T-helper 17 cell (primary cell): ENCODE data around the gene FBXW7. TPM values are rescaled to one million over a fixed set of nuclear protein-coding genes. Genes with fewer than 3 reads are reported as not detected.

ENCODE experiments used
- ATAC-seq: fragments of 150-1000 bp; cut with Tn5 transposase; 2 replicates; pipeline ENCODE4 v1.10.0; 2021; ENCODE audit warnings: mild to moderate bottlenecking, moderate library complexity
- DNase-seq, 3 donors: peaks; one replicate each; pipeline versions ENCODE4 v3.0.0 to v3.0.0-alpha.2; 2020 to 2021
- H3K9me3 ChIP-seq: one replicate; pipeline ENCODE4 v1.7.0; 2013; ENCODE audit warnings: low read length, mild to moderate bottlenecking; ENCODE audit not compliant: control insufficient read depth, poor library complexity, severe bottlenecking
- H3K27ac Mint-ChIP-seq: one replicate; pipeline ENCODE4 v1.8.0; 2022; ENCODE audit warnings: mild to moderate bottlenecking, moderate library complexity, mixed read lengths
- H3K27me3 Mint-ChIP-seq: one replicate; pipeline ENCODE4 v1.8.0; 2022; ENCODE audit warnings: mixed read lengths
- H3K36me3 Mint-ChIP-seq: one replicate; pipeline ENCODE4 v1.8.0; 2022; ENCODE audit warnings: low read depth, mixed read lengths
- H3K4me1 Mint-ChIP-seq: one replicate; pipeline ENCODE4 v1.8.0; 2022; ENCODE audit warnings: mild to moderate bottlenecking, mixed read lengths
- H3K4me3 Mint-ChIP-seq: one replicate; pipeline ENCODE4 v1.8.0; 2022; ENCODE audit warnings: mild to moderate bottlenecking, moderate library complexity, mixed read lengths
- total RNA-seq, 4 donors: library from RNA in 2 of 4; stranded (reverse) in 2 of 4; gene quantifications; one replicate each; pipeline ENCODE4 v1.2.3 and lab custom pipeline; 2022 to 2026

Gene FBXW7
- total RNA-seq, 2 donors from 2014 or later, result 102 to 125 TPM

DNA sequence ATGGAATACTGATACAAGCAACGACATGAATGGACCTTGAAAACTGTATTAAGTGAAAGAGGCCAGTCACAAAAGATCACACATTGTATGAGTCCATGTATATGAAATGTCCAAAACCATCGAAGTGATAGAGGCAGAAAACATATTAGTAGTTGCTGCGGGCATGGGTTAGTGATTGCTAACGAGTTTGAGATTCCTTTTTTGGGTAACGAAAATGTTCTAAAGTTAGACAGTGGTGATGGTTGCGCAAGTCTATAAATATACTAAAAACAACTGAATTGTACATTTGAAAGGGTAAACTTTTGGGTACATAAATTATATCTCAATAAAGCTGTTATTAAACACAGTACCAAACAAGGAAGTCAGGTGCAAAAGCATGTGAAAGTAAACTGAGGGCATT lies 234.5 kb downstream of the FBXW7 start:
- Mint-ChIP-seq H3K27me3 (peaks cover 12% of the 10 kb centered on the region), H3K4me3 (no peak overlapping the region), H3K4me1 (peaks cover 3% of the 10 kb centered on the region), H3K36me3 (peaks cover 2% of the 10 kb centered on the region), H3K27ac (no peak overlapping the region)
- ATAC-seq (no peak), DNase-seq (no peak)
- no peaks in the 10 kb centered on the region for H3K9me3 ChIP-seq

DNA sequence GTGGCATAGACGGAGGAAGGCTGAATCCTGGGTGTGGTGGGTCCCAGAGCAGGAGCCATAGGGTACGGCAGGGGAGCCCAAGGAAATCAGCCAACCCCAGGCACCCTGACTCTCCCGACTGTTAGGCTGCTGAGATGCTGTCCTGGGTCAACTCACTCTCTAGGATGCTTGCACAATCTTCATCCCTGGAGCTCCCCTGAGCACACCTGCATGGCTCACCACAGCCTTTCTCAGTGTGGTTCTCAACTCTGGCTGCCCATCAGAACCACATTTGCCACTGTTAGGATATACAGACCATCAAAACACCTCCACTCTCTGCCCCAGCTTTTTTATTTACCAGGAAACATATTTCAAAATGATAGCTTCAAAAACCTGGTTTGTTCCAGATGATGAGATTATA lies 236.3 kb downstream of the FBXW7 start:
- ATAC-seq (no peak), DNase-seq (no peak)
- Mint-ChIP-seq H3K27ac (no peak overlapping the region), H3K4me1 (peaks cover 3% of the 10 kb centered on the region), H3K36me3 (peaks cover 2% of the 10 kb centered on the region), H3K27me3 (peaks cover 7% of the 10 kb centered on the region), H3K4me3 (no peak overlapping the region)
- no peaks in the 10 kb centered on the region for H3K9me3 ChIP-seq

DNA sequence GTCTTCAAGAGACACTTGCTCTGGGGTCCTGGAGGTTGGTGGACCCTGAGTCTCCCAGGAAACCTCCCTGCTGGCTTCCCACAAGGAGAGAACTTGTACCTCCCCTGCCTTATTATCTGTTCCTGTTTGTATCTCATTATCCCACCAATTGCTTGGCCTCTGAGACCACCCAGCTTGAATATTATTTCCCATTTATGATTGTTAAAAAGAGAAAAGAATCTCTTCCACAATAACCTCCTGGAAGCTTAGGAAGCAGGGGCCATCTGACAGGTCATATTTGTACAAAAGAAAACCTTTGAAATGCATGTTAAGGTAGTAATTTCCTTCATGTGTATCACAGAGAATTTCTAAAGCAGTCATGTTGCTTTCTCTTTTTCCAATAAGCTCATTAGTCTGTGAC lies 239.5 kb downstream of the FBXW7 start:
- peaks cover 2% of the 10 kb centered on the region for H3K36me3 Mint-ChIP-seq
- DNase-seq (no peak), ATAC-seq (no peak)
- no peak overlapping the region for H3K27ac Mint-ChIP-seq
- no peak overlapping the region for H3K4me3 Mint-ChIP-seq
- no peaks in the 10 kb centered on the region for H3K9me3 ChIP-seq
- peaks cover 7% of the 10 kb centered on the region for H3K27me3 Mint-ChIP-seq
- peaks cover 3% of the 10 kb centered on the region for H3K4me1 Mint-ChIP-seq

DNA sequence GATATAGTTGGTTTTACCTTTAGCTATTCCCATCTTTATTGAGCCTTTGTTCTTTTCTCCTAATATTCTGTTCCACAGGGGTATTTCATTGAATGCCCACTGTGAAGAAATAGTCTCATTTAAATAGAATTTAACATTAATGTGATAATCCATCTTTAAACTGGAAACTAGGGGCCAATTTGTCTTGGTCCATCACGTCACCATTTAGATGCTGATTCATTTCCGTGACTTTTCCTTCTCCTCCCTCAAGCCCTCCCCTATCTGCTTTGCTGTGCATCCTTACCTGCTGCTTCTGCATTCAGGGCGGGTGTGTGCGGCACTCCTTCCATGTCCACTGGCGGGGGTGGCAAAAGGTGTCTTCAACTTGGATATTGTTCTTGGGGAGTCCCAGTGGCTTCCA lies 241.1 kb downstream of the FBXW7 start:
- peaks cover 3% of the 10 kb centered on the region for H3K4me1 Mint-ChIP-seq
- H3K36me3 Mint-ChIP-seq, result peaks cover 2% of the 10 kb centered on the region
- H3K9me3 ChIP-seq, result no peaks in the 10 kb centered on the region
- DNase-seq, result no peak
- no peak for ATAC-seq
- no peak overlapping the region for H3K4me3 Mint-ChIP-seq
- peaks cover 7% of the 10 kb centered on the region for H3K27me3 Mint-ChIP-seq
- no peak overlapping the region for H3K27ac Mint-ChIP-seq

DNA sequence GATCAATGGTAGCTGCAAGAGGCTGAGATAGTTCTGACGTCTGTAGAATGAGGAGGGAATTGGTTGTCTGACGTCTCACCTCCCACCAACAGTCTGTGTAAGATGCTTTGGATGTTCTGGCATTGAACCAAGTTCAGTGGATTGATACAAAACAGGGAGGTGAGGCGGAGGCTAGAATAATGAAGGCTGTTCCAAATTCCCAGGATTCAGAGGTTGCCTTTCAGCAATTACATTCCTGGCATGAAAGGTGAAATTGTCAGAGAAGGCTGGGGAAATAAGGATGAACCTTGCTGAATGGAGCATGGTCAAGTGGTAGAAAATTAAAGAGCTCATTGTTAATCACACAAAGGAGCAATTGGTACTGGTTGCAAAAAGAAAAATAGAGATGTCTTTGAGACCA lies 241.6 kb downstream of the FBXW7 start:
- no peak for ATAC-seq
- Mint-ChIP-seq H3K4me3 (no peak overlapping the region), H3K27me3 (peaks cover 7% of the 10 kb centered on the region)

DNA sequence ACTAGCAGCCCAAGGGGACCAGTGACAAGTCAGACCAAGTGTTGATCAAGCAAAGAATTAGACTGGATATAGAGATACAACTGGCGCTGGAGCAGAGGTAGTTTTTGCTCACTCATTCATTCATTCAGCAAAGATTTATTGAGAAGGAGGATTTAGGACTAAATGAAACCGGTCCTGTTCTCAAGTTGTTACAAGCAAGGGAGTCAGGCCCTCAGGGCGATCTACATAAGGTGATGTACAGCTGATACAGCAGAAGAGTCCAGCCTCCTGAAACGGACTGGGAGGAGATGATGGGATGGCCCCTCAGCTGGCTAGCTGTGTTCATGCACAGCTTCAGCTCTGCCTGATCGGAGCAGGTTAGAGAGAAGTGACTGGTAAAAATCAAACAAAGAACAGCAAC lies 242.4 kb downstream of the FBXW7 start:
- H3K27me3 Mint-ChIP-seq, result peaks cover under 1% of the 10 kb centered on the region
- no peak overlapping the region for H3K27ac Mint-ChIP-seq

More for the DNA sequence above, 241.6 kb downstream of the FBXW7 start:
- H3K27ac Mint-ChIP-seq, result no peak overlapping the region
- DNase-seq, result no peak
- no peaks in the 10 kb centered on the region for H3K9me3 ChIP-seq
- peaks cover 1% of the 10 kb centered on the region for H3K36me3 Mint-ChIP-seq
- peaks cover 3% of the 10 kb centered on the region for H3K4me1 Mint-ChIP-seq

DNA sequence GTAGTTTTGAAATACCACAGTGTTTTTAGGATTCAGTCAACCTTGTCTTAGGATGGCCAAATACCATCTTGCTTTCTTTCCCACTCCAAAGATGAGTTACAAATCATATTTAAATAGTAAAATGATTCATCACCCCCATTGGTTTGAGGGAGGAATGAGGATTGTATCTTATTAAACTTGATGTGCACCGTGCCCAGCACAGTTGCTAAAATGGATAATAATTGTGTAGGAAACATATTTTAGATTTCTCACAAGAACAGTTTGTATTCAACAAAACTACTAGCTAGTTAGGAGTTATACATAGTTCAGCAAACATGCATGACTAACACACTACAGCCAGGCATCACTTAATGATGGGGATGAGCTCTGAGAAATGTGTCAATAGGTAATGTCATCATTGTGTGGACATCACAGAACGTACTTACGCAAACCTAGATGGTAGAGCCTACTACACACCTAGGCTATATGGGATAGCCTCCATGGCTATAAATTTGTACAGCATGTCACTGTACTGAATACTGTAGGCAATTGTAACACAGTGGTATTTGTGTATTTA lies 245.4 kb downstream of the FBXW7 start:
- Mint-ChIP-seq H3K4me3 (no peak overlapping the region), H3K36me3 (no peaks in the 10 kb centered on the region), H3K27ac (no peak overlapping the region), H3K27me3 (no peaks in the 10 kb centered on the region), H3K4me1 (no peaks in the 10 kb centered on the region)
- H3K9me3 ChIP-seq, result no peaks in the 10 kb centered on the region
- ATAC-seq, result no peak
- no peak for DNase-seq

More for the DNA sequence above, 242.4 kb downstream of the FBXW7 start:
- Mint-ChIP-seq H3K4me1 (peaks cover 3% of the 10 kb centered on the region), H3K4me3 (no peak overlapping the region), H3K36me3 (no peaks in the 10 kb centered on the region)
- ATAC-seq (no peak), DNase-seq (no peak)
- no peaks in the 10 kb centered on the region for H3K9me3 ChIP-seq

DNA sequence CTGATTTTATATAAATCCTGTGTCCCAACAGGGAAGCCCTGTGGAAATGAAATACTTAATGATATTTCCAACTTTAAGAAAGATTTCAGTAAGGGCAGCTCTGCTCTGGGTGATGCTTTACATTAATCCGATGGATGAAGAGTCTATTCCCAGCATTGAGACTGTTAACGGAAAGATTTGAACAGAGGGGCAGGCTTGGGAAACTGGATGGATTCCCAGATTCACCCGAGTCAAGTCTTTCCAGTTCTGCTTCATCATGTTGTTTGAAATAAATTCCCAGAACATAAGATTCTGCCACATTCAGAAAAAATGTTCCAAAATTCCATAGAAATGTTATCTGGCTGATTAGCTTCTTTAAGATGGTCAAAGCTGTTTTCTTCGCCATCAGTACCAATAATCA lies 246.0 kb downstream of the FBXW7 start:
- H3K4me3 Mint-ChIP-seq, result no peak overlapping the region
- no peaks in the 10 kb centered on the region for H3K4me1 Mint-ChIP-seq

DNA sequence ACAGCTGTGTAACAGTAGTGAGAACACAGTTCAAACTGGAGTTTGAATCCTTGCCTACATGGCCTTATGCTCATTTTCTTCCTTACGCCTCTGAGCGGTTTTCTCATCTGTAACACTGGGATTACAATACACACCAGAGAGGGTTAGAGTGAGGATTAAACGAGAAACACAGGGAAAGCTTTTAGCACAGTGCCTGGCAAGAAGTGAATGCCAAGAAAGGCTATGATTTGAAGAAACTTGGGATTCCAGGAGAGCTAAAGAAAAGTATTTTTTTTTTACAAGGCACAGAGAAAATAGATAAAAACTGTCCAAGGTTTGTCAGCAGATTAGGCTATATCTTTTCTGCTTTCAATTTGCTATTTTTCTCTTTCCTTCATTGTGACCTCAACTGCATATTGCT lies 246.4 kb downstream of the FBXW7 start:
- no peaks in the 10 kb centered on the region for H3K36me3 Mint-ChIP-seq
- H3K4me3 Mint-ChIP-seq, result no peak overlapping the region
- H3K9me3 ChIP-seq, result no peaks in the 10 kb centered on the region
- no peak overlapping the region for H3K27ac Mint-ChIP-seq
- no peaks in the 10 kb centered on the region for H3K4me1 Mint-ChIP-seq
- no peaks in the 10 kb centered on the region for H3K27me3 Mint-ChIP-seq
- no peak for DNase-seq
- no peak for ATAC-seq

More for the DNA sequence above, 246.0 kb downstream of the FBXW7 start:
- ATAC-seq, result no peak
- H3K27ac Mint-ChIP-seq, result no peak overlapping the region
- no peaks in the 10 kb centered on the region for H3K27me3 Mint-ChIP-seq
- H3K9me3 ChIP-seq, result no peaks in the 10 kb centered on the region
- no peak for DNase-seq
- no peaks in the 10 kb centered on the region for H3K36me3 Mint-ChIP-seq

DNA sequence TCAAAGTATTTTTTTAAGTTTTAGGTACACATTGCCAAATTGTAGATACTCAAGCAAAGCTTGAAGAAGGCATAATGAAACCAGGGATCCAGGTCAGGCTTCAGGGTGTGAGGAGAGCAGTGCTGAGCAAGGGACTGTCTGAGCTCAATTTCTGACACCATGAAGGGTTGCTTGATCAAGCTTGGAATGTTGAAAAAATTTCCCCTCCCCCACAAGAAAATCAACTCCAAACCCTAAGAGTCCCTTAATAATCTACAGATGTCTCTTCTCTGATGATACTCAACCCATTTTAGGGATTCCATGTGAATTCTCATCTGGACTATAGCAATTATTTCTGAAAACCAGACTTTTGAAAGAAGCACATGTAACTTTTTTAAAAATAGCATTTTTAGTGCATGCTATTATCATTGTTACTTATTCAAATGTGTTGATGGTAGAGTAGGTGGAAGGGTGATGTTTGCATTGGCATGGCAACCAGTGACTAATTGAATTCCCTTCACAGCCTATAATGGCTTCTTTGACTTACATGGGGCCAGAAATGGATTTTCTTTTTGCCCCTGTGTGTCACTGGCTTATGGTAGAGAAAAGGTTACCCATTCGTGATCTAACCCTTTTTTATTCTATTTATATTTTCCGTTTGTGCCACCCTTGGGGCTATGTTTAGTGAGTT lies 252.0 kb downstream of the FBXW7 start:
- H3K27me3 Mint-ChIP-seq, result no peaks in the 10 kb centered on the region
- H3K27ac Mint-ChIP-seq, result peak overlapping the region; percentile 1
- no peak overlapping the region for H3K4me3 Mint-ChIP-seq
- ATAC-seq, result no peak
- H3K4me1 Mint-ChIP-seq, result peaks cover 18% of the 10 kb centered on the region
- no peak for DNase-seq
- peaks cover 2% of the 10 kb centered on the region for H3K36me3 Mint-ChIP-seq
- H3K9me3 ChIP-seq, result no peaks in the 10 kb centered on the region

DNA sequence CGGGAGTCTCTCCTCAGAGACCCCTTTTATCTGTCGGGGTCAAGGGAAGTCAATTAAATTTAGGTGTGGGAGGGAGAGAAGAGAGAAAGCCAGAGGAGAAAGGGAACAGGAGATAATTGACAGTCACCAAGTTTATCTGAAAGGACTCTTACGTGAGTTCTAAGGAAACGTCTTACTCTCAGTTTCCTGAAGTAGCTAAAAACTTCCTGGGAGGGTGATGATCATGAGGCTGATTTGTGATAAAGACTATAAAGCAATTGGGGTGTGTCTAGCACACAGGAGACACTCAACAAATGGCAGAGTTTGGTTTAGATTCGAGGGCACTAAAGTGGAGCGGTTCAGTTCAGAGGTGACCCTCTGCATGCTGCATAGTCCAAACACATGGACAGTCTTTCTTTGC lies 254.1 kb downstream of the FBXW7 start:
- ATAC-seq, result no peak

DNA sequence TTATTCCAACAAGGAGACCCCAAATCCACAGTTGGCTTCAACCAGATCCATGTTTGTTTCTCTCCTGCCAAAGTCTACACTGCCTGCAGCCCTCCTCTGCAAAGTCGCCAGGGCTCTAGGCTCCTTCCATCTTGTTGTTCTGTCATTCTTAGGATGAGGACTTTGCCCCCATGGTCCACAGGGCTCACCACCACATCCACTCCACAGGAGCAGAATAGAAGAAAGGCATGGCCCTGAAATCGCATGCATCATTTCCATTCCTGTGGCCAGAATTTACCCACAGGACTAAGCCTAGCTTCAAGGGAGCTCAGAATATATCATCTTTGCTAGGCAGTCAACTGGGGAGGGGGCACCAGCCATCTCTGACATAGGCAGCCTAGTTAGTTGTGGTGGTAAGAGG lies 254.7 kb downstream of the FBXW7 start:
- Mint-ChIP-seq H3K4me3 (peak overlapping the region; percentile 77), H3K27me3 (no peaks in the 10 kb centered on the region), H3K36me3 (peaks cover 2% of the 10 kb centered on the region), H3K27ac (peak overlapping the region; percentile 87), H3K4me1 (peaks cover 18% of the 10 kb centered on the region)
- DNase-seq (no peak), ATAC-seq (no peak)
- no peaks in the 10 kb centered on the region for H3K9me3 ChIP-seq

More for the DNA sequence above, 254.1 kb downstream of the FBXW7 start:
- no peak for DNase-seq
- Mint-ChIP-seq H3K27me3 (no peaks in the 10 kb centered on the region), H3K4me3 (peak overlapping the region; percentile 77), H3K27ac (peak overlapping the region; percentile 87), H3K4me1 (peaks cover 18% of the 10 kb centered on the region), H3K36me3 (peaks cover 2% of the 10 kb centered on the region)
- H3K9me3 ChIP-seq, result no peaks in the 10 kb centered on the region

DNA sequence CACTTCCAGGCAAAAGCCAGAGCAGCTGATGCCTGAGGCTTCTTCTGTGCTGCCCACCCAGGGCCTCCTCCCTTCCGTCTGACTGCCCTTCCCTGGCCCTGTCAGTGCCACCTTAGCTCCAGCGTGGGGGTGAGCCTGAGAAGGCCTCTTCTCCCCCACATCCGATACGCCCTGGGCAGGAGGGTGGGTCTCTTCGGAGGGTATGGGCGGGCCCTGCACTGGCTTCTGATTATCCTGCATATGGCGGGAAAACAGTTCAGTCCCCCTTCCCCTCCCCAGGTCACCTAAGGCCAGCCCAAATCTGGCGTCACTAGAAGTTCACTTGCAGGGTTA lies 256.7 kb downstream of the FBXW7 start:
- DNase-seq (no peak), ATAC-seq (no peak)
- no peak overlapping the region for H3K4me3 Mint-ChIP-seq
- no peaks in the 10 kb centered on the region for H3K27me3 Mint-ChIP-seq
- peaks cover 18% of the 10 kb centered on the region for H3K4me1 Mint-ChIP-seq
- H3K9me3 ChIP-seq, result no peaks in the 10 kb centered on the region
- peaks cover 2% of the 10 kb centered on the region for H3K36me3 Mint-ChIP-seq
- peak overlapping the region; percentile 51 for H3K27ac Mint-ChIP-seq
